Neural crest cell (in vitro differentiated cells): ENCODE results near the gene MZT2B. TPM values are rescaled to one million over a fixed set of nuclear protein-coding genes. Genes with fewer than 3 reads are reported as not detected.
"Not testable (repeated sequence)": the region's sequence is repeated elsewhere in the genome, so short reads cannot be mapped to it uniquely, and the experiment has no call there.

Experiments
- DNase-seq: peaks from one replicate; pipeline ENCODE4 v3.0.0; 2021; ENCODE audit warnings: low read depth, mixed read lengths, low spot score
- H3K27ac Mint-ChIP-seq: one replicate; pipeline ENCODE4 v1.8.0; 2021; ENCODE audit warnings: mild to moderate bottlenecking, mixed read lengths; ENCODE audit not compliant: unreplicated experiment
- H3K27me3 Mint-ChIP-seq: 2 replicates; pipeline ENCODE4 v1.8.0; 2021; ENCODE audit warnings: low read depth, mild to moderate bottlenecking, mixed read lengths
- H3K36me3 Mint-ChIP-seq: 2 replicates; pipeline ENCODE4 v1.8.0; 2021; ENCODE audit warnings: low read depth, mild to moderate bottlenecking, mixed read lengths
- H3K4me1 Mint-ChIP-seq: 2 replicates; pipeline ENCODE4 v1.8.0; 2021; ENCODE audit warnings: mixed read lengths
- H3K4me3 Mint-ChIP-seq: one replicate; pipeline ENCODE4 v1.8.0; 2021; ENCODE audit warnings: mild to moderate bottlenecking, mixed read lengths
- H3K9me3 Mint-ChIP-seq: 2 replicates; pipeline ENCODE4 v1.8.0; 2021; ENCODE audit warnings: mixed read lengths
- CTCF ChIP-seq: fragments of 200-600 bp; sonication (generic); conservative IDR thresholded peaks from 2 replicates; pipeline ENCODE4 v1.5.0; 2021; ENCODE audit warnings: antibody characterized with exemption, mild to moderate bottlenecking
- total RNA-seq: library from RNA; stranded (reverse); gene quantifications from 2 replicates; pipeline ENCODE4 v1.2.1, GENCODE V29; 2021

MZT2B gene
- total RNA-seq, 1 donor from 2014 or later, result 242 TPM

- Mint-ChIP-seq H3K9me3 (no peaks in the 10 kb centered on the region), H3K4me3 (peak overlapping the region; percentile 61), H3K36me3 (no peaks in the 10 kb centered on the region), H3K27me3 (no peaks in the 10 kb centered on the region), H3K27ac (no peak overlapping the region), H3K4me1 (peaks cover 19% of the 10 kb centered on the region)
- no peak for TF ChIP-seq CTCF
- DNase-seq, result no peak
These were observed 3.4 kb downstream of the MZT2B start for GRCh38 chr2:130185436-130185835.

- peaks cover 14% of the 10 kb centered on the region for H3K4me1 Mint-ChIP-seq
- no peaks in the 10 kb centered on the region for H3K36me3 Mint-ChIP-seq
- H3K27ac Mint-ChIP-seq, result no peak overlapping the region
- no peaks in the 10 kb centered on the region for H3K9me3 Mint-ChIP-seq
- H3K27me3 Mint-ChIP-seq, result no peaks in the 10 kb centered on the region
- TF ChIP-seq CTCF, result no peak
- DNase-seq, result no peak
- no peak overlapping the region for H3K4me3 Mint-ChIP-seq
These were observed 3.8 kb downstream of the MZT2B start for GRCh38 chr2:130185896-130186295.

GRCh38 chr2:130186391-130186790 lies 4.3 kb downstream of the MZT2B start:
- Mint-ChIP-seq H3K27me3 (no peaks in the 10 kb centered on the region), H3K36me3 (peaks cover 3% of the 10 kb centered on the region), H3K27ac (no peak overlapping the region), H3K4me1 (peaks cover 13% of the 10 kb centered on the region), H3K4me3 (no peak overlapping the region), H3K9me3 (no peaks in the 10 kb centered on the region)
- no peak for TF ChIP-seq CTCF
- no peak for DNase-seq

GRCh38 chr2:130187268-130187667 lies 5.2 kb downstream of the MZT2B start:
- H3K36me3 Mint-ChIP-seq, result peaks cover 3% of the 10 kb centered on the region
- peaks cover 13% of the 10 kb centered on the region for H3K4me1 Mint-ChIP-seq
- TF ChIP-seq CTCF, result no peak
- H3K27me3 Mint-ChIP-seq, result no peaks in the 10 kb centered on the region
- DNase-seq, result no peak
- H3K9me3 Mint-ChIP-seq, result no peaks in the 10 kb centered on the region
- peak overlapping the region; percentile 34 for H3K4me3 Mint-ChIP-seq
- H3K27ac Mint-ChIP-seq, result no peak overlapping the region

GRCh38 chr2:130187859-130188792 lies 6.1 kb downstream of the MZT2B start:
- not testable (repeated sequence) for DNase-seq, H3K27me3 Mint-ChIP-seq, H3K9me3 Mint-ChIP-seq, H3K27ac Mint-ChIP-seq, H3K36me3 Mint-ChIP-seq
- Mint-ChIP-seq H3K4me1 (peaks cover 11% of the 10 kb centered on the region), H3K4me3 (peak overlapping the region; percentile 34)

- not testable (repeated sequence) for H3K9me3 Mint-ChIP-seq, H3K36me3 Mint-ChIP-seq, H3K27me3 Mint-ChIP-seq, H3K27ac Mint-ChIP-seq, H3K4me3 Mint-ChIP-seq, H3K4me1 Mint-ChIP-seq, DNase-seq
These were observed 6.9 kb downstream of the MZT2B start for GRCh38 chr2:130188958-130189357.
